Esophagus squamous epithelium (tissue), 5 donors: ENCODE results near the gene LRRC59. TPM values are rescaled to one million over a fixed set of nuclear protein-coding genes. Genes with fewer than 3 reads are reported as not detected.

ENCODE experiments used
- DNase-seq: peaks from one replicate; lab custom pipeline; 2025; lab: John Stamatoyannopoulos, UW
- H3K27ac ChIP-seq, 4 donors: fragments of 200-600 bp; sonication (generic); one replicate each; pipeline ENCODE4 v1.5.1; 2016 to 2019; ENCODE audit warnings: mild to moderate bottlenecking in 1 of 4
- H3K27me3 ChIP-seq, 4 donors: fragments of 200-600 bp; sonication (generic); 1 replicate in 3 of 4; 2 replicates in 1 of 4; pipeline versions ENCODE4 v1.5.1 to v1.6.0; 2017 to 2021; ENCODE audit warnings: antibody characterized with exemption in 1 of 4
- H3K36me3 ChIP-seq, 3 donors: fragments of 200-600 bp; sonication (generic); one replicate each; pipeline ENCODE4 v1.5.1; 2016 to 2019
- H3K4me1 ChIP-seq, 3 donors: fragments of 200-600 bp; sonication (generic); one replicate each; pipeline ENCODE4 v1.5.1; 2017 to 2019
- H3K4me3 ChIP-seq, 4 donors: fragments of 200-600 bp; sonication (generic); 1 replicate in 3 of 4; 2 replicates in 1 of 4; pipeline ENCODE4 v1.5.1; 2016 to 2019; ENCODE audit warnings: mild to moderate bottlenecking in 2 of 4, moderate library complexity in 1 of 4
- H3K9me3 ChIP-seq, 3 donors: fragments of 200-600 bp; sonication (generic); one replicate each; pipeline ENCODE4 v1.5.1; 2016 to 2019
- CTCF ChIP-seq, 6 experiments: fragments of 450-650 bp in 4 of 6; fragments of 200-600 bp in 2 of 6; sonication (generic) in 2 of 6; IDR thresholded peaks; one replicate each; pipeline ENCODE4 v1.5.1; 2016 to 2019; ENCODE audit warnings: antibody characterized with exemption in 6 of 6, mild to moderate bottlenecking in 4 of 6, moderate library complexity in 4 of 6
- POLR2A ChIP-seq, 4 donors: fragments of 450-650 bp; IDR thresholded peaks; one replicate each; pipeline ENCODE4 v1.6.1; 2017; ENCODE audit warnings: antibody characterized with exemption in 4 of 4, mild to moderate bottlenecking in 4 of 4, moderate library complexity in 3 of 4
- WGBS, 2 donors: methylation state at CpG; one replicate each; pipeline ENCODE4 v1.1.5; 2018; 5-methylcytosine and 5-hydroxymethylcytosine counted together
- intact Hi-C: fragments of 100-400 bp; cut with DNase I; formaldehyde crosslinking; loops from one replicate; pipeline ENCODE4 v1.15.0; 2022
- total RNA-seq, 4 donors: library from RNA; depleted of rRNA; stranded (reverse); fragments of >200 nt; gene quantifications; one replicate each; pipeline ENCODE4 v1.1.0, GENCODE V29; 2016
- donor health status: DM: yes; HTN: yes; CAD: no.

The LRRC59 gene
- total RNA-seq, 4 donors from 2014 or later = 63.4 to 136 (median 77.9) TPM

- 17 to 40% methylated on average over 1 to 4 of the region's 4 CpGs for WGBS, 2 donors
Measured at GRCh38 chr17:50426814-50427787, 29.8 kb upstream of the LRRC59 start.

GRCh38 chr17:50426472-50426782, 29.1 kb upstream of the LRRC59 start:
- H3K9me3 ChIP-seq = no peaks in the 10 kb centered on the region
- peak overlapping the region; percentile 75 to 91 (median 88) for H3K27ac ChIP-seq
- no peaks in the 10 kb centered on the region for H3K36me3 ChIP-seq
- TF ChIP-seq CTCF (IDR thresholded peaks at IDR 0.05) = no peak
- TF ChIP-seq POLR2A (IDR thresholded peaks at IDR 0.05) = no peak
- H3K4me3 ChIP-seq = peak overlapping the region; percentile 42 to 87 (median 65)
- peaks cover 23 to 89% (median 41%) of the 10 kb centered on the region in 3 donors for H3K4me1 ChIP-seq
- intact Hi-C loops = no loop called here
- no peak for DNase-seq
- 0% methylated on average over 2 of the region's 7 CpGs; no CpG with 5 or more reads in 1 of the 2 donors for WGBS, 2 donors
- H3K27me3 ChIP-seq = no peaks in the 10 kb centered on the region

More at GRCh38 chr17:50426814-50427787, 29.8 kb upstream of the LRRC59 start:
- Histone ChIP-seq H3K36me3 (peaks cover 0 to 3% (median 0%) of the 10 kb centered on the region in 3 donors), H3K9me3 (no peaks in the 10 kb centered on the region), H3K27me3 (no peaks in the 10 kb centered on the region), H3K27ac (peak overlapping the region; percentile 75 to 91 (median 88)), H3K4me3 (peak overlapping the region; percentile 42 to 87 (median 65)), H3K4me1 (peaks cover 23 to 82% (median 38%) of the 10 kb centered on the region in 3 donors)
- TF ChIP-seq POLR2A (IDR thresholded peaks at IDR 0.05) (peak in 1 of 4 donors; percentile 31), CTCF (IDR thresholded peaks at IDR 0.05) (no peak)
- intact Hi-C loops = no loop called here
- no peak for DNase-seq

- Histone ChIP-seq H3K4me1 (peaks cover 23 to 90% (median 41%) of the 10 kb centered on the region in 3 donors), H3K36me3 (no peaks in the 10 kb centered on the region), H3K27ac (peak within 1 kb of the TSS; percentile 75 to 91 (median 88)), H3K9me3 (no peaks in the 10 kb centered on the region), H3K4me3 (peak within 1 kb of the TSS; percentile 42 to 87 (median 65)), H3K27me3 (no peaks in the 10 kb centered on the region)
- TF ChIP-seq CTCF (IDR thresholded peaks at IDR 0.05) (no peak), POLR2A (IDR thresholded peaks at IDR 0.05) (peak in 2 of 4 donors; percentile 55 to 74)
- peak; percentile 38 for DNase-seq
- whole genome bisulfite sequencing, 2 donors = 0 to 1% methylated on average over 3 to 24 of the region's 70 CpGs
- intact Hi-C loops = no loop called here
Measured at GRCh38 chr17:50425682-50426471, 28.6 kb upstream of the LRRC59 start, which contains the start of gene ACSF2. ACSF2 (plus strand) TSS chr17:50426218; CDS start chr17:50426262, 44 bp downstream.

- Histone ChIP-seq H3K4me3 (peak overlapping the region; percentile 42 to 87 (median 65)), H3K27ac (peak overlapping the region; percentile 75 to 91 (median 88)), H3K36me3 (no peaks in the 10 kb centered on the region), H3K9me3 (no peaks in the 10 kb centered on the region), H3K27me3 (no peaks in the 10 kb centered on the region), H3K4me1 (peaks cover 23 to 89% (median 41%) of the 10 kb centered on the region in 3 donors)
- DNase-seq = no peak
- TF ChIP-seq POLR2A (IDR thresholded peaks at IDR 0.05) (no peak), CTCF (IDR thresholded peaks at IDR 0.05) (no peak)
- WGBS, 2 donors = 88 to 100% methylated on average over 3 to 7 of the region's 8 CpGs
- intact Hi-C loops = no loop called here
Measured at GRCh38 chr17:50424996-50425681, 27.8 kb upstream of the LRRC59 start.
